ENCODE results near the gene SATB1.

SATB1 gene

GRCh38 chr3:18431266-18431665 is 6.1 kb upstream of the SATB1 start:
- no peak for DNase-seq (ENCODE audit: low read depth, low spot score)

GRCh38 chr3:18428991-18429745 is 4.0 kb upstream of the SATB1 start:
- DNase-seq (ENCODE audit: low read depth, low spot score), result no peak

GRCh38 chr3:18428036-18428435 is 2.9 kb upstream of the SATB1 start:
- DNase-seq (ENCODE audit: low read depth, low spot score), result no peak

- no peak for DNase-seq (ENCODE audit: low read depth, low spot score)
Measured at GRCh38 chr3:18426597-18427193, 1.6 kb upstream of the SATB1 start.

GRCh38 chr3:18425641-18426257 is 610 bp upstream of the SATB1 start:
- no peak for DNase-seq (ENCODE audit: low read depth, low spot score)

GRCh38 chr3:18424213-18424728 is 868 bp downstream of the SATB1 start:
- no peak for DNase-seq (ENCODE audit: low read depth, low spot score)

GRCh38 chr3:18423401-18424212 is 1.5 kb downstream of the SATB1 start:
- DNase-seq (ENCODE audit: low read depth, low spot score), result no peak

GRCh38 chr3:18422972-18423371 is 2.2 kb downstream of the SATB1 start:
- DNase-seq (ENCODE audit: low read depth, low spot score), result no peak

- DNase-seq (ENCODE audit: low read depth, low spot score), result no peak
Measured at GRCh38 chr3:18420555-18420954, 4.6 kb downstream of the SATB1 start.

- no peak for DNase-seq (ENCODE audit: low read depth, low spot score)
Measured at GRCh38 chr3:18419232-18419631, 5.9 kb downstream of the SATB1 start.

GRCh38 chr3:18417904-18418572 is 7.1 kb downstream of the SATB1 start:
- no peak for DNase-seq (ENCODE audit: low read depth, low spot score)

- DNase-seq (ENCODE audit: low read depth, low spot score), result no peak
Measured at GRCh38 chr3:18416332-18416731, 8.8 kb downstream of the SATB1 start.

GRCh38 chr3:18415839-18416238 is 9.3 kb downstream of the SATB1 start:
- DNase-seq (ENCODE audit: low read depth, low spot score), result no peak

- DNase-seq (ENCODE audit: low read depth, low spot score), result no peak
Measured at GRCh38 chr3:18415167-18415566, 10.0 kb downstream of the SATB1 start.

- no peak for DNase-seq (ENCODE audit: low read depth, low spot score)
Measured at GRCh38 chr3:18412684-18413083, 12.5 kb downstream of the SATB1 start.

GRCh38 chr3:18411541-18411940 is 13.6 kb downstream of the SATB1 start:
- no peak for DNase-seq (ENCODE audit: low read depth, low spot score)

GRCh38 chr3:18410205-18410604 is 14.9 kb downstream of the SATB1 start:
- DNase-seq (ENCODE audit: low read depth, low spot score), result no peak

GRCh38 chr3:18409266-18409665 is 15.9 kb downstream of the SATB1 start:
- no peak for DNase-seq (ENCODE audit: low read depth, low spot score)

- DNase-seq (ENCODE audit: low read depth, low spot score), result no peak
Measured at GRCh38 chr3:18405141-18405540, 20.0 kb downstream of the SATB1 start.

GRCh38 chr3:18403061-18403460 is 22.1 kb downstream of the SATB1 start:
- DNase-seq (ENCODE audit: low read depth, low spot score), result no peak

- DNase-seq (ENCODE audit: low read depth, low spot score), result no peak
Measured at GRCh38 chr3:18402239-18402799, 22.8 kb downstream of the SATB1 start.

Data from activated naive CD8-positive, alpha-beta T cell treated with anti-CD3 and anti-CD28 coated beads, Interleukin-2, amount 50 U/mL, for 16 hours (primary cell).